ENCODE measurements around the gene EZR. TPM values are rescaled to one million over a fixed set of nuclear protein-coding genes. Genes with fewer than 3 reads are reported as not detected.
A peak's percentile ranks its signal among the peaks of the same experiment; 100 is the strongest.
"Not testable (repeated sequence)": the region's sequence is repeated elsewhere in the genome, so short reads cannot be mapped to it uniquely, and the experiment has no call there.

Gene EZR
- total RNA-seq, 4 donors from 2014 or later = 208 to 339 (median 285) TPM

DNA sequence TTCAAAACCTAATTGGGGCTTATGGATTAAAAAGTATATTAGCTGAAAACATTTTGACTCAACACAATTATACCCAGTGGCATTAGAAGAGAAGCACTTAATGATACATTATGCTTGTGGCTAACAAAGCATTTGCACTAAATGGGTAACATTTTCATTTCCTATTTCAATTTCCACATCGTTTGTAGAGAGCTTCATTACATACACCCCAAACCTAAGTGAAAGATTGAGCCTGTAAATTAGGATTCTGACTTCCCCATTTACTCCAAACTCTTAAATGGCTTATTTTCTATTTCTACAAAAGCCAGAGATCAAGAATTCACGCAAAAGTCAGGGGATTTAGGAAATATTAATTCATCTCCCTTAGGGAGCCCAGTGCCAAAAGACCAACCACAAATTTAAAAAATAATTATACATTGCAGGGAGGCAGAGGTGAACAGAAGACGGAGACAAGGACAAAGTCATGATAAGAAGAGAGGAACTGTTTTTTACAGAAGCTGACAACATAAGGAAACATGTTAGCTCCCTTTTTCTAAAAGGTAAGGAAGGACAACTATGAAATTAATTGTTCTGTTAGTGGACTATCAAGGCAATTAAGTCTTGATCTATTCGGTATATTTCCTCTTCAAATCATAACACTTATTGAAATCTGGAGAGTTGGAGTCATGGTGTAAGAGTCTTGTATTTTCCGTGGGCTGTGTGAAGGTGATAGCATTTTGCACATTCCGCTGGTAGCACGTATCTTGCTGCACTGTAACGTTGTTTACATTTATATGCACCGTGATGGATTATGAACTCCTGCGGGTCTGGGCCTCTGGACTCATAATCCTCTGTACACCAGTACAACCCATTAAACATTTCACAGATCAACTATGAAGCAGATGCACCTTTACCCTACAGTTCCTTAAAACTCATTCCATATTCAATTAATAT, 24.8 kb upstream of the EZR start:
- Histone ChIP-seq H3K27ac (no peak overlapping the region), H3K4me1 (peaks cover 0 to 21% (median 3%) of the 10 kb centered on the region in 3 donors), H3K4me3 (no peak overlapping the region), H3K36me3 (no peaks in the 10 kb centered on the region), H3K27me3 (no peaks in the 10 kb centered on the region), H3K9me3 (peaks cover 0 to 7% (median 0%) of the 10 kb centered on the region in 3 donors)
- DNase-seq = no peak
- WGBS, 2 donors = 74 to 79% methylated on average over 10 of the region's 10 CpGs
- intact Hi-C loops (cut with DNase I) = no loop called here
- TF ChIP-seq, protein P1, sequence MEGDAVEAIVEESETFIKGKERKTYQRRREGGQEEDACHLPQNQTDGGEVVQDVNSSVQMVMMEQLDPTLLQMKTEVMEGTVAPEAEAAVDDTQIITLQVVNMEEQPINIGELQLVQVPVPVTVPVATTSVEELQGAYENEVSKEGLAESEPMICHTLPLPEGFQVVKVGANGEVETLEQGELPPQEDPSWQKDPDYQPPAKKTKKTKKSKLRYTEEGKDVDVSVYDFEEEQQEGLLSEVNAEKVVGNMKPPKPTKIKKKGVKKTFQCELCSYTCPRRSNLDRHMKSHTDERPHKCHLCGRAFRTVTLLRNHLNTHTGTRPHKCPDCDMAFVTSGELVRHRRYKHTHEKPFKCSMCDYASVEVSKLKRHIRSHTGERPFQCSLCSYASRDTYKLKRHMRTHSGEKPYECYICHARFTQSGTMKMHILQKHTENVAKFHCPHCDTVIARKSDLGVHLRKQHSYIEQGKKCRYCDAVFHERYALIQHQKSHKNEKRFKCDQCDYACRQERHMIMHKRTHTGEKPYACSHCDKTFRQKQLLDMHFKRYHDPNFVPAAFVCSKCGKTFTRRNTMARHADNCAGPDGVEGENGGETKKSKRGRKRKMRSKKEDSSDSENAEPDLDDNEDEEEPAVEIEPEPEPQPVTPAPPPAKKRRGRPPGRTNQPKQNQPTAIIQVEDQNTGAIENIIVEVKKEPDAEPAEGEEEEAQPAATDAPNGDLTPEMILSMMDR (IDR thresholded peaks at IDR 0.05) = no peak
- no peak for TF ChIP-seq POLR2A (IDR thresholded peaks at IDR 0.05)

DNA sequence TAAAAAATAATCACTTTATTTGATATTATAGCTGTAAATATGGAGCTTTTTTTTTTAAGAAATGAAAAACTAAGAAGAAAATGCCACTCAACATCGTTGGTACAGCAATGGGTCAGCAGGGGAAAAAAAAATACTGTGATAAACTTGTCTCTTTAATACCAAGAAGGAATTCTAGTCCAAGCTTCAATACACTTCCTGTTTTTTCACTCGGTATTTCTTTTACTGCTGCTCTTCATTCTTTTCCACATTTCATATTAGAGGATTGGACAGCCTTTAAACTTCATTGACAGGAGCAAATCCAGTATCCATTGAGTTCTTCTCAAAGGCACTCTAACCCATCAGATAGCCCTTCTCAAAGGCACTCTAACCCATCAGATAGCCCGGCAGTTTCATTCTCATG, 22.2 kb upstream of the EZR start:
- WGBS, 2 donors = 70 to 77% methylated on average over 3 of the region's 3 CpGs
- intact Hi-C loops (cut with DNase I) = no loop called here
- no peak overlapping the region for H3K4me3 ChIP-seq
- H3K36me3 ChIP-seq = no peaks in the 10 kb centered on the region
- TF ChIP-seq POLR2A (IDR thresholded peaks at IDR 0.05) = no peak
- TF ChIP-seq, protein P1 (IDR thresholded peaks at IDR 0.05) = no peak
- no peak overlapping the region for H3K27ac ChIP-seq
- peaks cover 0 to 22% (median 3%) of the 10 kb centered on the region in 3 donors for H3K4me1 ChIP-seq
- DNase-seq = no peak
- H3K27me3 ChIP-seq = no peaks in the 10 kb centered on the region
- H3K9me3 ChIP-seq = peaks cover 0 to 7% (median 0%) of the 10 kb centered on the region in 3 donors

DNA sequence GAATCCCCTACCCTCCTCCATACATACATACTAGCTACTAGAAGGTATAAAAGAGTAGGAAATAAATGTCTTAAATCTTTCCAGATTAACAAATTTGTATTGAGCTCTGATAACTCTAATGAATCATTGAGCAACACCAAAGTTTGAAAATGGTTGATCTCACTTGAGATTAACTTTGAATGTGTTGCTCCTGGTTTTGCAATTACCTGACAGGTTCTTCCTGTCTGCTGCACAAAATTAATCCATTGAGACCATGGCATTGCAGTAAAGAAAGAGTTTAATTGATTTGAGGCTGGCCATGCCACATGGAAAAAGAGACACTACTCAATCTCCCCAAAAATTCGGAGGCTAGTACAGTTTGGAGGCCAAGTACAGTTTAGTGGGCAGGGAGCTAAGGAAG, 21.3 kb upstream of the EZR start:
- H3K36me3 ChIP-seq = no peaks in the 10 kb centered on the region
- H3K4me1 ChIP-seq = peaks cover 0 to 30% (median 3%) of the 10 kb centered on the region in 3 donors
- TF ChIP-seq, protein P1 (IDR thresholded peaks at IDR 0.05) = no peak
- no peak for TF ChIP-seq POLR2A (IDR thresholded peaks at IDR 0.05)
- no peak for DNase-seq
- 73 to 80% methylated on average over 1 of the region's 1 CpG for WGBS, 2 donors
- H3K9me3 ChIP-seq = peaks cover 0 to 7% (median 0%) of the 10 kb centered on the region in 3 donors
- intact Hi-C loops (cut with DNase I) = no loop called here
- H3K4me3 ChIP-seq = no peak overlapping the region
- peak overlapping the region in 3 of 4 donors; percentile 16 to 61 (median 59) for H3K27ac ChIP-seq
- no peaks in the 10 kb centered on the region for H3K27me3 ChIP-seq

DNA sequence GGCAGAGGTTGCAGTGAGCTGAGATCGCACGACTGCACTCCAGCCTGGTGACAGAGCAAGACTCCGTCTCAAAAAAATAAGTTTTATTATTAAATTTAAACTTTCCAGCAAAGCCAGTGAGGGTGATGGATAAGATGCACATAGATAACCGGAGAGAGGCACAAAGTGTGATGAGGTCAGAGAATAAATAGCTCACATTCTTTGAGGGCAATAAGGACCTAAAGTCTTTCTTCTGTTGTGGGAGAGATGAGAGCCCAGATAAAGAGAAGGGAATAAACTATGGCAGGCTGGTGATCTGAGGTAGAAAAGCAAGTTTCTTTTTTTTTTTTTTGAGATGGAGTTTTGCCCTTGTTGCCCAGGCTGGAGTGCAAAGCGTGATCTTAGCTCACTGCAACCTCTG, 20.6 kb upstream of the EZR start:
- Histone ChIP-seq H3K36me3 (no peaks in the 10 kb centered on the region), H3K4me1 (peaks cover 0 to 31% (median 3%) of the 10 kb centered on the region in 3 donors), H3K27me3 (no peaks in the 10 kb centered on the region), H3K9me3 (peaks cover 0 to 7% (median 0%) of the 10 kb centered on the region in 3 donors), H3K27ac (peak overlapping the region in 1 of 4 donors; percentile 16), H3K4me3 (no peak overlapping the region)
- WGBS, 2 donors = 95 to 97% methylated on average over 5 of the region's 5 CpGs
- no peak for DNase-seq
- no peak for TF ChIP-seq POLR2A (IDR thresholded peaks at IDR 0.05)
- TF ChIP-seq, protein P1 (IDR thresholded peaks at IDR 0.05) = no peak
- intact Hi-C loops (cut with DNase I) = no loop called here

DNA sequence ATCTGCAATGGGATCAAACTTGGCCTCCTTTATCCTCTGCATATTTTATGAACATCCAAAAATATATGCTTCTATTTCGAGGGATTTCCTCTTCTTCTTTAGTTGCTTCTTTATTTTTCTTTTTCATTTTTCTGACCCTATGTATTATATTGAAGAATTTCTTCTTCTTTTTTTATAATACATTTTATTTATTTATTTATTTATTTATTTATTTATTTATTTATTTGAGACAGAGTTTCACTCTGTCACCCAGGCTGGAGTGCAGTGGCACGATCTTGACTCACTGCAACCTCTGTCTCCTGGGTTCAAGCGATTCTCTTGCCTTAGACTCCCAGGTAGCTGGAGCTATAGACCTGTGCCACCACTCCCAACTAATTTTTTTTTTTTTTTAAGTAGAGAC, 19.6 kb upstream of the EZR start:
- intact Hi-C loops (cut with DNase I); DNase-seq; H3K4me3 ChIP-seq; H3K27me3 ChIP-seq; H3K36me3 ChIP-seq; H3K9me3 ChIP-seq: not testable (repeated sequence)
- WGBS, 2 donors = 84 to 95% methylated on average over 3 of the region's 3 CpGs
- Histone ChIP-seq H3K4me1 (peaks cover 0 to 31% (median 3%) of the 10 kb centered on the region in 3 donors), H3K27ac (peak overlapping the region in 3 of 4 donors; percentile 28 to 70 (median 57))

All from esophagus squamous epithelium (tissue), 5 donors.